Peyer's patch (tissue), 4 donors: ENCODE results near the gene MAP2.

Experiments
- CTCF ChIP-seq, 6 experiments: fragments of 450-650 bp in 4 of 6; fragments of 200-600 bp in 2 of 6; sonication (generic) in 1 of 6; IDR thresholded peaks; one replicate each; pipeline ENCODE4 v1.5.1; 2017 to 2019; ENCODE audit warnings: antibody characterized with exemption in 6 of 6, mild to moderate bottlenecking in 3 of 6, moderate library complexity in 1 of 6
- POLR2A ChIP-seq, 2 donors: fragments of 450-650 bp; IDR thresholded peaks; one replicate each; pipeline ENCODE4 v1.5.1; 2017; ENCODE audit warnings: antibody characterized with exemption in 2 of 2, mild to moderate bottlenecking in 2 of 2, moderate library complexity in 2 of 2

- TF ChIP-seq CTCF (IDR thresholded peaks at IDR 0.05) (no peak), POLR2A (IDR thresholded peaks at IDR 0.05) (no peak)
Measured at GRCh38 chr2:209578394-209579001, 154.7 kb downstream of the MAP2 start.
